ENCODE results near the gene RALGPS1. TPM values are rescaled to one million over a fixed set of nuclear protein-coding genes. Genes with fewer than 3 reads are reported as not detected.
A peak's percentile ranks its signal among the peaks of the same experiment; 100 is the strongest.

Gene RALGPS1
- total RNA-seq, 1 experiment from 2014 or later: 28.5 TPM

DNA sequence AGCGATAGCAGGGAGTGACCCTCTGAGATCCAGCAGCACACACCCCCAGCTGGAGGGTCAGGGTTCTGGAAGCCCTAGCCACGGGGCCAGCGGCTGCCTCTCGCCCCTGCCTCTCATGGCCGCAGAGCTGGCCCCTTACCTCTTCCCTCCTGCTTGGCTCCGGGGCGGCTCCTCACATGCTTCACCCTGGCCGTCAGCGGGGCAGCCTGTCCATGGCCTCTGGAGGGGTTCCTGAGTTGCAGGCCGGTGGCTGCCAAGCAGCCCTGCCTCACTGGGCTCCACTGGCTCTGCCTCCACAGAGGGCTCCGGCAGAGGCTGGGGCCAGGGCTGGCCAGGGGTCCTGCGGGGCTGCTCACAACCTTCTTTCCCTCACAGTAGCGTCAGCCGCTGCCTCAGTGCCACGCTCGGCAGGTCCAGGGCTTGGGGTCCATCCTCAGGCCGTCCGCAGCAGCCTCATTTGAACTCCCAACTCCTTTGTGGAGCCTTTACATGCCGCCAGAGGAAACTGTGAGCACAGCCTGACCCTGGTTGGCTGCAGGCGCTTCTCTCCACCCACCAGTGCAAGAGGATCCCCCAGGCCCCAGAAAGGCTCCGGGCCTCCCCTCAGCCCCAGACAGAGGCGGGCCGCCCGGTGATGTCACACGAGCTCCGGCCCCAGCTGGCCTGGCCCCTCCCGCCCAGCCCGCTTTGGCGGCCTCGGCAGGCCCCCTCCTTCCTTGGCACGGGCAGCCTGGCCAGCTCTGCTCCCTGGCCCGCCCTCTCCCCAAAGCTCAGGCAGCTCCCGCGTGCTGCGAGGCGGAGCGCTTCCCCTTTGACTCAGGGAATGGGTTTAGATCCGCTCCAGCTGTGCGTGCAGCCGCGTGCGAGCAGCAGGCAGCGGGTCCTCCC, 207.8 kb downstream of the RALGPS1 start, which contains the start of gene ANGPTL2 (continued):
- TF ChIP-seq, protein P1, sequence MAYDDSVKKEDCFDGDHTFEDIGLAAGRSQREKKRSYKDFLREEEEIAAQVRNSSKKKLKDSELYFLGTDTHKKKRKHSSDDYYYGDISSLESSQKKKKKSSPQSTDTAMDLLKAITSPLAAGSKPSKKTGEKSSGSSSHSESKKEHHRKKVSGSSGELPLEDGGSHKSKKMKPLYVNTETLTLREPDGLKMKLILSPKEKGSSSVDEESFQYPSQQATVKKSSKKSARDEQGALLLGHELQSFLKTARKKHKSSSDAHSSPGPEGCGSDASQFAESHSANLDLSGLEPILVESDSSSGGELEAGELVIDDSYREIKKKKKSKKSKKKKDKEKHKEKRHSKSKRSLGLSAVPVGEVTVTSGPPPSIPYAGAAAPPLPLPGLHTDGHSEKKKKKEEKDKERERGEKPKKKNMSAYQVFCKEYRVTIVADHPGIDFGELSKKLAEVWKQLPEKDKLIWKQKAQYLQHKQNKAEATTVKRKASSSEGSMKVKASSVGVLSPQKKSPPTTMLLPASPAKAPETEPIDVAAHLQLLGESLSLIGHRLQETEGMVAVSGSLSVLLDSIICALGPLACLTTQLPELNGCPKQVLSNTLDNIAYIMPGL (CRISPR knock-in tag; IDR thresholded peaks at IDR 0.05): peak; percentile 39; the same call in 1 of the 2 replicates
- TF ChIP-seq TP53 (CRISPR knock-in tag; IDR thresholded peaks at IDR 0.05): no peak; the same call in 1 of the 2 replicates
- peak; percentile 73; the same call in 1 of the 2 replicates for TF ChIP-seq MYBL2 (CRISPR knock-in tag; IDR thresholded peaks at IDR 0.05)
- TF ChIP-seq, protein P2, sequence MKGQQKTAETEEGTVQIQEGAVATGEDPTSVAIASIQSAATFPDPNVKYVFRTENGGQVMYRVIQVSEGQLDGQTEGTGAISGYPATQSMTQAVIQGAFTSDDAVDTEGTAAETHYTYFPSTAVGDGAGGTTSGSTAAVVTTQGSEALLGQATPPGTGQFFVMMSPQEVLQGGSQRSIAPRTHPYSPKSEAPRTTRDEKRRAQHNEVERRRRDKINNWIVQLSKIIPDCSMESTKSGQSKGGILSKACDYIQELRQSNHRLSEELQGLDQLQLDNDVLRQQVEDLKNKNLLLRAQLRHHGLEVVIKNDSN (CRISPR knock-in tag; IDR thresholded peaks at IDR 0.05): no peak
- peak; percentile 80; the same call in 1 of the 2 replicates for TF ChIP-seq ZBTB21 (CRISPR knock-in tag; IDR thresholded peaks at IDR 0.05; ENCODE audit: borderline replicate concordance)
- peak; percentile 77; the same call in 1 of the 2 replicates for TF ChIP-seq RELA (CRISPR knock-in tag; IDR thresholded peaks at IDR 0.05; ENCODE audit: borderline replicate concordance)
- TF ChIP-seq FOXP1 (CRISPR knock-in tag; IDR thresholded peaks at IDR 0.05; ENCODE audit: borderline replicate concordance): peak; percentile 84
- TF ChIP-seq, protein P3, sequence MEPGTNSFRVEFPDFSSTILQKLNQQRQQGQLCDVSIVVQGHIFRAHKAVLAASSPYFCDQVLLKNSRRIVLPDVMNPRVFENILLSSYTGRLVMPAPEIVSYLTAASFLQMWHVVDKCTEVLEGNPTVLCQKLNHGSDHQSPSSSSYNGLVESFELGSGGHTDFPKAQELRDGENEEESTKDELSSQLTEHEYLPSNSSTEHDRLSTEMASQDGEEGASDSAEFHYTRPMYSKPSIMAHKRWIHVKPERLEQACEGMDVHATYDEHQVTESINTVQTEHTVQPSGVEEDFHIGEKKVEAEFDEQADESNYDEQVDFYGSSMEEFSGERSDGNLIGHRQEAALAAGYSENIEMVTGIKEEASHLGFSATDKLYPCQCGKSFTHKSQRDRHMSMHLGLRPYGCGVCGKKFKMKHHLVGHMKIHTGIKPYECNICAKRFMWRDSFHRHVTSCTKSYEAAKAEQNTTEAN (CRISPR knock-in tag; IDR thresholded peaks at IDR 0.05): no peak
- no peak for TF ChIP-seq NR1H2 (CRISPR knock-in tag; IDR thresholded peaks at IDR 0.05)
- TF ChIP-seq, protein P4, sequence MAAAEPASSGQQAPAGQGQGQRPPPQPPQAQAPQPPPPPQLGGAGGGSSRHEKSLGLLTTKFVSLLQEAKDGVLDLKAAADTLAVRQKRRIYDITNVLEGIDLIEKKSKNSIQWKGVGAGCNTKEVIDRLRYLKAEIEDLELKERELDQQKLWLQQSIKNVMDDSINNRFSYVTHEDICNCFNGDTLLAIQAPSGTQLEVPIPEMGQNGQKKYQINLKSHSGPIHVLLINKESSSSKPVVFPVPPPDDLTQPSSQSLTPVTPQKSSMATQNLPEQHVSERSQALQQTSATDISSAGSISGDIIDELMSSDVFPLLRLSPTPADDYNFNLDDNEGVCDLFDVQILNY (CRISPR knock-in tag; IDR thresholded peaks at IDR 0.05): 0 out of 2 replicates have a peak, but pooled peaks have one; percentile 52
- TF ChIP-seq SMAD4 (CRISPR knock-in tag; IDR thresholded peaks at IDR 0.05): no peak
- TF ChIP-seq ZNF138 (CRISPR knock-in tag; conservative IDR thresholded peaks at IDR 0.05): peak; percentile 83; the same call in 1 of the 2 replicates
- no peak for TF ChIP-seq EMX1 (CRISPR knock-in tag; IDR thresholded peaks at IDR 0.05)
- TF ChIP-seq FOXP4 (CRISPR knock-in tag; IDR thresholded peaks at IDR 0.05): peak; percentile 84
- no peak for TF ChIP-seq GTF2I (CRISPR knock-in tag; conservative IDR thresholded peaks at IDR 0.05)
- peak; percentile 99 for TF ChIP-seq ZNF121 (CRISPR knock-in tag; IDR thresholded peaks at IDR 0.05)
- TF ChIP-seq FOXK1 (CRISPR knock-in tag; IDR thresholded peaks at IDR 0.05): peak; percentile 63; the same call in 1 of the 2 replicates
- TF ChIP-seq, protein P5, sequence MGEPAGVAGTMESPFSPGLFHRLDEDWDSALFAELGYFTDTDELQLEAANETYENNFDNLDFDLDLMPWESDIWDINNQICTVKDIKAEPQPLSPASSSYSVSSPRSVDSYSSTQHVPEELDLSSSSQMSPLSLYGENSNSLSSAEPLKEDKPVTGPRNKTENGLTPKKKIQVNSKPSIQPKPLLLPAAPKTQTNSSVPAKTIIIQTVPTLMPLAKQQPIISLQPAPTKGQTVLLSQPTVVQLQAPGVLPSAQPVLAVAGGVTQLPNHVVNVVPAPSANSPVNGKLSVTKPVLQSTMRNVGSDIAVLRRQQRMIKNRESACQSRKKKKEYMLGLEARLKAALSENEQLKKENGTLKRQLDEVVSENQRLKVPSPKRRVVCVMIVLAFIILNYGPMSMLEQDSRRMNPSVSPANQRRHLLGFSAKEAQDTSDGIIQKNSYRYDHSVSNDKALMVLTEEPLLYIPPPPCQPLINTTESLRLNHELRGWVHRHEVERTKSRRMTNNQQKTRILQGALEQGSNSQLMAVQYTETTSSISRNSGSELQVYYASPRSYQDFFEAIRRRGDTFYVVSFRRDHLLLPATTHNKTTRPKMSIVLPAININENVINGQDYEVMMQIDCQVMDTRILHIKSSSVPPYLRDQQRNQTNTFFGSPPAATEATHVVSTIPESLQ (CRISPR knock-in tag; IDR thresholded peaks at IDR 0.05): no peak
- TF ChIP-seq, protein P6, sequence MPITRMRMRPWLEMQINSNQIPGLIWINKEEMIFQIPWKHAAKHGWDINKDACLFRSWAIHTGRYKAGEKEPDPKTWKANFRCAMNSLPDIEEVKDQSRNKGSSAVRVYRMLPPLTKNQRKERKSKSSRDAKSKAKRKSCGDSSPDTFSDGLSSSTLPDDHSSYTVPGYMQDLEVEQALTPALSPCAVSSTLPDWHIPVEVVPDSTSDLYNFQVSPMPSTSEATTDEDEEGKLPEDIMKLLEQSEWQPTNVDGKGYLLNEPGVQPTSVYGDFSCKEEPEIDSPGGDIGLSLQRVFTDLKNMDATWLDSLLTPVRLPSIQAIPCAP (CRISPR knock-in tag; IDR thresholded peaks at IDR 0.05): peak; percentile 74; the same call in 1 of the 2 replicates
- TF ChIP-seq KAT7 (CRISPR knock-in tag; IDR thresholded peaks at IDR 0.05; ENCODE audit: borderline replicate concordance): no peak
- TF ChIP-seq SP1 (CRISPR knock-in tag; conservative IDR thresholded peaks at IDR 0.05): peak; percentile 77
- TF ChIP-seq E2F4 (CRISPR knock-in tag; IDR thresholded peaks at IDR 0.05; ENCODE audit: borderline replicate concordance, low read depth): peak; percentile 60; the same call in 1 of the 2 replicates
- no peak for TF ChIP-seq ZNF263 (CRISPR knock-in tag; IDR thresholded peaks at IDR 0.05; ENCODE audit: low read depth)
